ENCODE data around the gene EVI5L. TPM values are rescaled to one million over a fixed set of nuclear protein-coding genes. Genes with fewer than 3 reads are reported as not detected.

The EVI5L gene
- total and polyA plus RNA-seq, 2 donors (not counting 3 experiments of a cell fraction or from before 2014, with no cell fraction given) = 11.9 to 13.5 TPM

GRCh38 chr19:7833225-7834099, 3.4 kb downstream of the EVI5L start:
- no peaks in the 10 kb centered on the region for H3K9me1 ChIP-seq (replicated peaks; ENCODE audit: control insufficient read depth, extremely low read depth, insufficient read depth, low read length)
- no TSS peak for BruUV-seq (replicated peaks)
- H3K27ac ChIP-seq (ENCODE audit: insufficient read depth, low read depth, low read length) = no peak overlapping the region
- peaks cover 11% of the 10 kb centered on the region for H3K4me1 ChIP-seq (ENCODE audit: control insufficient read depth, extremely low read depth, insufficient read depth, low read length)
- ChIA-PET POLR2A (no interaction called here), CTCF (interaction anchor here (1.0 to 3.0 kb wide), 3 partner anchors 20 to 265 kb away, joined by 3 to 12 read pairs (median 4); no protein-coding TSS in a partner anchor)
- no peaks in the 10 kb centered on the region for H3K79me2 ChIP-seq (ENCODE audit: control insufficient read depth, insufficient read depth, low read length)
- H3K9ac ChIP-seq (replicated peaks; ENCODE audit: extremely low read depth, insufficient read depth, low read length) = no peak overlapping the region
- no peak overlapping the region for H3K4me3 ChIP-seq (replicated peaks in 1 of 3; ENCODE audit: insufficient read depth in 1 of 3, low read depth in 1 of 3, low read length in 3 of 3)
- H3K4me2 ChIP-seq (ENCODE audit: insufficient read depth, low read length) = no peak overlapping the region
- dilution Hi-C loops (cut with MboI; ENCODE audit: extremely low pct_ligation_motif_present, low sequenced_read_pairs) (no loop called here), intact Hi-C loops (cut with micrococcal nuclease) (loop anchor here (5.0 kb wide), 2 partner anchors 39 to 266 kb away; partner anchors contain the start of gene PRR36)
- DNase-seq (ENCODE audit: low read depth, low spot score) = no peak
- TF ChIP-seq JUN (IDR thresholded peaks at IDR 0.05; ENCODE audit: borderline replicate concordance, insufficient read depth, insufficient read length, low read depth) (no peak), EZH2 (IDR thresholded peaks at IDR 0.05; ENCODE audit: borderline replicate concordance, low read depth, low read length, severe bottlenecking) (no peak), FOS (IDR thresholded peaks at IDR 0.05; ENCODE audit: borderline replicate concordance, insufficient read depth, low read length) (no peak), GATA2 (IDR thresholded peaks at IDR 0.05; ENCODE audit: insufficient read depth, insufficient read length, low read depth, low read length) (no peak), MAX (IDR thresholded peaks at IDR 0.05; ENCODE audit: insufficient read depth, insufficient read length) (no peak), MYC (IDR thresholded peaks at IDR 0.05; ENCODE audit: low read depth, low read length) (no peak), POLR2A (IDR thresholded peaks at IDR 0.05; ENCODE audit: low read depth, low read length) (no peak), POLR2AphosphoS5 (IDR thresholded peaks at IDR 0.05; ENCODE audit: insufficient read depth, low read depth, low read length) (no peak)
- TF ChIP-seq, protein P1, sequence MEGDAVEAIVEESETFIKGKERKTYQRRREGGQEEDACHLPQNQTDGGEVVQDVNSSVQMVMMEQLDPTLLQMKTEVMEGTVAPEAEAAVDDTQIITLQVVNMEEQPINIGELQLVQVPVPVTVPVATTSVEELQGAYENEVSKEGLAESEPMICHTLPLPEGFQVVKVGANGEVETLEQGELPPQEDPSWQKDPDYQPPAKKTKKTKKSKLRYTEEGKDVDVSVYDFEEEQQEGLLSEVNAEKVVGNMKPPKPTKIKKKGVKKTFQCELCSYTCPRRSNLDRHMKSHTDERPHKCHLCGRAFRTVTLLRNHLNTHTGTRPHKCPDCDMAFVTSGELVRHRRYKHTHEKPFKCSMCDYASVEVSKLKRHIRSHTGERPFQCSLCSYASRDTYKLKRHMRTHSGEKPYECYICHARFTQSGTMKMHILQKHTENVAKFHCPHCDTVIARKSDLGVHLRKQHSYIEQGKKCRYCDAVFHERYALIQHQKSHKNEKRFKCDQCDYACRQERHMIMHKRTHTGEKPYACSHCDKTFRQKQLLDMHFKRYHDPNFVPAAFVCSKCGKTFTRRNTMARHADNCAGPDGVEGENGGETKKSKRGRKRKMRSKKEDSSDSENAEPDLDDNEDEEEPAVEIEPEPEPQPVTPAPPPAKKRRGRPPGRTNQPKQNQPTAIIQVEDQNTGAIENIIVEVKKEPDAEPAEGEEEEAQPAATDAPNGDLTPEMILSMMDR (IDR thresholded peaks at IDR 0.05; ENCODE audit: extremely low read depth in 1 of 2, insufficient read depth in 1 of 2, low read depth in 1 of 2, low read length in 2 of 2) = no peak
- no peak for FAIRE-seq
- H4K20me1 ChIP-seq (replicated peaks; ENCODE audit: control insufficient read depth, extremely low read depth, insufficient read depth, low read length) = no peaks in the 10 kb centered on the region
- H3K36me3 ChIP-seq (ENCODE audit: control insufficient read depth in 2 of 2, extremely low read depth in 1 of 2, insufficient read depth in 2 of 2, low read length in 2 of 2) = no peaks in the 10 kb centered on the region
- no peak overlapping the region for H2AFZ ChIP-seq (ENCODE audit: low read depth, low read length)
- no peaks in the 10 kb centered on the region for H3K27me3 ChIP-seq (ENCODE audit: control insufficient read depth in 2 of 2, insufficient read depth in 2 of 2, low read length in 2 of 2)
- H3K9me3 ChIP-seq (replicated peaks; ENCODE audit: control insufficient read depth, insufficient read depth, low read length) = no peaks in the 10 kb centered on the region

Data from endothelial cell of umbilical vein (primary cell).